Natural killer cell (primary cell): ENCODE data around the gene USP7. TPM values are rescaled to one million over a fixed set of nuclear protein-coding genes. Genes with fewer than 3 reads are reported as not detected.

Experiments
- ATAC-seq, 3 donors: fragments of 150-1000 bp in 2 of 3; fragments of 200-7000 bp in 1 of 3; cut with Tn5 transposase; 1 replicate in 1 of 3; 2 replicates in 2 of 3; pipeline ENCODE4 v1.10.0; 2021; ENCODE audit warnings: mild to moderate bottlenecking in 2 of 3, moderate library complexity in 2 of 3
- DNase-seq, 2 donors: peaks; one replicate each; pipeline versions ENCODE4 v3.0.0 to v3.0.0-alpha.2; 2013 to 2021; ENCODE audit warnings: mixed read lengths in 1 of 2
- H3K27ac ChIP-seq: one replicate; pipeline ENCODE4 v1.5.1; 2013; ENCODE audit warnings: mild to moderate bottlenecking, low read length
- H3K27me3 ChIP-seq: one replicate; pipeline ENCODE4 v1.6.1; 2013; ENCODE audit warnings: low read length; ENCODE audit not compliant: control insufficient read depth, insufficient read depth
- H3K36me3 ChIP-seq: one replicate; pipeline ENCODE4 v1.6.1; 2013; ENCODE audit warnings: low read length; ENCODE audit not compliant: control insufficient read depth, insufficient read depth
- H3K4me1 ChIP-seq: one replicate; pipeline ENCODE4 v1.6.1; 2013; ENCODE audit warnings: low read length; ENCODE audit not compliant: control insufficient read depth, insufficient read depth
- H3K4me3 ChIP-seq: one replicate; pipeline ENCODE4 v1.5.1; 2013; ENCODE audit warnings: low read length
- H3K9me3 ChIP-seq: one replicate; pipeline ENCODE4 v1.6.1; 2013; ENCODE audit warnings: low read length; ENCODE audit not compliant: control insufficient read depth, insufficient read depth
- H3K27ac Mint-ChIP-seq, 2 donors: one replicate each; pipeline ENCODE4 v1.8.0; 2022; ENCODE audit warnings: mild to moderate bottlenecking in 2 of 2, mixed read lengths in 2 of 2, moderate library complexity in 1 of 2
- H3K27me3 Mint-ChIP-seq, 2 donors: one replicate each; pipeline ENCODE4 v1.8.0; 2022; ENCODE audit warnings: low read depth in 2 of 2, mixed read lengths in 2 of 2
- H3K36me3 Mint-ChIP-seq: one replicate; pipeline ENCODE4 v1.8.0; 2022; ENCODE audit warnings: mixed read lengths
- H3K4me1 Mint-ChIP-seq, 2 donors: one replicate each; pipeline ENCODE4 v1.8.0; 2022; ENCODE audit warnings: mixed read lengths in 2 of 2
- H3K4me3 Mint-ChIP-seq: one replicate; pipeline ENCODE4 v1.8.0; 2022; ENCODE audit warnings: mild to moderate bottlenecking, moderate library complexity, mixed read lengths
- H3K9me3 Mint-ChIP-seq, 2 donors: one replicate each; pipeline ENCODE4 v1.8.0; 2022; ENCODE audit warnings: mixed read lengths in 2 of 2
- WGBS: methylation state at CpG from one replicate; pipeline ENCODE4 v1.1.7; 2013; ENCODE audit warnings: missing lambda C conversion rate; ENCODE audit not compliant: insufficient coverage; 5-methylcytosine and 5-hydroxymethylcytosine counted together
- intact Hi-C: fragments of 100-400 bp; cut with micrococcal nuclease; formaldehyde crosslinking; loops from one replicate; pipeline ENCODE4 v1.14.2; 2022
- total RNA-seq, 4 donors: library from RNA; stranded (reverse); fragments of 120-200 nt in 1 of 4; gene quantifications; one replicate each; pipeline versions ENCODE4 v1.2.3 to v1.2.4, GENCODE V29; 2013 to 2022
- TF ChIP-seq, protein P1 (sequence below): fragments of 200-600 bp; IDR thresholded peaks from one replicate; pipeline ENCODE4 v1.8.0; 2022; ENCODE audit warnings: antibody characterized with exemption

The USP7 gene
- total RNA-seq, 3 donors from 2014 or later (not counting 1 experiment from before 2014, with no cell fraction given) = 213 to 268 (median 236) TPM

DNA sequence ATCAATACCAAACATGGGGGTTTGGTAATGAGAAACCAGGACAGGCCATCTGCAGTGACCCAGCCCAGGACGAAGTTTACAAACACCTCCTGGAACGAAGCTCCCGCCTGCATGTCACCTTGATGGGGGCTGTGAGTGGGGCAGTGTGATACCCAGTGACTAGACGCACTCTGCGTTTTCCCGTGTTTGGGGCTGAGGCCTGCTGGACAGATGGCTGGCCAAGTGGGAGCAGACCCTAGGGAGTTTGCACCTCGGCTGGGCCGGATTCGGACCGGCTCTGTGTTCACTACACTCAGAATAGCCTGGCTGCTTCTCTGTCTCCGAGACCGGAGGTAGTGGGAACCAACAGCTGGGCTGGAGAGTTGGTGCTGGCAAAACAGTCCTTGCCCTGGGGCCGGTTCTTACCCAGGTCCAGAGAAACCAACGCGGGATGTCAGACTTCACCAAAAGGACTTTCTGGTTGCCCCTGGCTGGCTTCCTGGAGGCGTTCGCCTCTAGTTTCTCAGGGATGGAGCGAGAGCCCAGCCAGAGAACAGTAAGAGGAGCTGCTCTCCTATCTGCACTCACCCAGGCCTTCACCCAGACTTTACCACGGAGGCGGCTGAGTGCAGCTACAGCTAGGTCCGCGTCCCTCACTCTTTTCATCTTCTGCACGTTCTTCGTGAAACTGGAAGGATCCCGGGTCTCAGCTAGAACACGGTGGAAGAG lies 115.3 kb downstream of the USP7 start:
- ATAC-seq = no peak

DNA sequence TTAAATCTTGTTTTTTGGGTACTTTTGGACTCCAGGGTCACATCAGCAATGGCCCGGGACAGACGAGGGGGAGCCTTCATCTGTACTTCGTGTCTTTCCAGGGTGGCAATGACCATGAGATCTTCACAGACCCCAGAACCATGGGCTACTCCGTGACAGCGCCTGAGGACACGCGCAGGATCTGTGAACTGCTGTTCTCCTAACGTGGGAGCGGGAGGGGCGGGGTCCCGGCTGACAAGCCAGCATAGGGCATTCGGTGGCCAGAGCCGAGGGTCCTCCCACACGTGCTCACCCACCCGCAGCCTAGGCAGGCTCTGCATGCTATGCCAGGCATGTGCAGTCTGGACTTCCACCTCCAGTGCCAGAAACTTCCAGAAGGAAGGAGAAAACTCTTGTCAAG lies 116.1 kb downstream of the USP7 start:
- peaks cover 14% of the 10 kb centered on the region for H3K36me3 ChIP-seq
- no peaks in the 10 kb centered on the region for H3K9me3 ChIP-seq
- DNase-seq = no peak
- H3K27ac ChIP-seq = no peak overlapping the region
- Mint-ChIP-seq H3K9me3 (no peaks in the 10 kb centered on the region), H3K4me1 (peaks cover 31 to 44% of the 10 kb centered on the region in 2 donors), H3K4me3 (no peak overlapping the region), H3K27me3 (no peaks in the 10 kb centered on the region), H3K27ac (no peak overlapping the region), H3K36me3 (no peaks in the 10 kb centered on the region)
- no peaks in the 10 kb centered on the region for H3K27me3 ChIP-seq
- no peak for ATAC-seq
- intact Hi-C loops = no loop called here
- 95% methylated on average over 15 of the region's 15 CpGs for WGBS
- TF ChIP-seq, protein P1, sequence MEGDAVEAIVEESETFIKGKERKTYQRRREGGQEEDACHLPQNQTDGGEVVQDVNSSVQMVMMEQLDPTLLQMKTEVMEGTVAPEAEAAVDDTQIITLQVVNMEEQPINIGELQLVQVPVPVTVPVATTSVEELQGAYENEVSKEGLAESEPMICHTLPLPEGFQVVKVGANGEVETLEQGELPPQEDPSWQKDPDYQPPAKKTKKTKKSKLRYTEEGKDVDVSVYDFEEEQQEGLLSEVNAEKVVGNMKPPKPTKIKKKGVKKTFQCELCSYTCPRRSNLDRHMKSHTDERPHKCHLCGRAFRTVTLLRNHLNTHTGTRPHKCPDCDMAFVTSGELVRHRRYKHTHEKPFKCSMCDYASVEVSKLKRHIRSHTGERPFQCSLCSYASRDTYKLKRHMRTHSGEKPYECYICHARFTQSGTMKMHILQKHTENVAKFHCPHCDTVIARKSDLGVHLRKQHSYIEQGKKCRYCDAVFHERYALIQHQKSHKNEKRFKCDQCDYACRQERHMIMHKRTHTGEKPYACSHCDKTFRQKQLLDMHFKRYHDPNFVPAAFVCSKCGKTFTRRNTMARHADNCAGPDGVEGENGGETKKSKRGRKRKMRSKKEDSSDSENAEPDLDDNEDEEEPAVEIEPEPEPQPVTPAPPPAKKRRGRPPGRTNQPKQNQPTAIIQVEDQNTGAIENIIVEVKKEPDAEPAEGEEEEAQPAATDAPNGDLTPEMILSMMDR = no peak
- no peak overlapping the region for H3K4me3 ChIP-seq
- peaks cover 6% of the 10 kb centered on the region for H3K4me1 ChIP-seq

More for the DNA sequence above, 115.3 kb downstream of the USP7 start:
- H3K27me3 ChIP-seq = no peaks in the 10 kb centered on the region
- no peak for DNase-seq
- peaks cover 6% of the 10 kb centered on the region for H3K4me1 ChIP-seq
- Mint-ChIP-seq H3K36me3 (no peaks in the 10 kb centered on the region), H3K27ac (no peak overlapping the region), H3K27me3 (no peaks in the 10 kb centered on the region), H3K4me3 (no peak overlapping the region), H3K9me3 (no peaks in the 10 kb centered on the region), H3K4me1 (peaks cover 31 to 45% of the 10 kb centered on the region in 2 donors)
- H3K36me3 ChIP-seq = peaks cover 17% of the 10 kb centered on the region
- H3K27ac ChIP-seq = no peak overlapping the region
- no peaks in the 10 kb centered on the region for H3K9me3 ChIP-seq
- intact Hi-C loops = no loop called here
- TF ChIP-seq, protein P1 = no peak
- WGBS = 98% methylated on average over 26 of the region's 26 CpGs
- no peak overlapping the region for H3K4me3 ChIP-seq

DNA sequence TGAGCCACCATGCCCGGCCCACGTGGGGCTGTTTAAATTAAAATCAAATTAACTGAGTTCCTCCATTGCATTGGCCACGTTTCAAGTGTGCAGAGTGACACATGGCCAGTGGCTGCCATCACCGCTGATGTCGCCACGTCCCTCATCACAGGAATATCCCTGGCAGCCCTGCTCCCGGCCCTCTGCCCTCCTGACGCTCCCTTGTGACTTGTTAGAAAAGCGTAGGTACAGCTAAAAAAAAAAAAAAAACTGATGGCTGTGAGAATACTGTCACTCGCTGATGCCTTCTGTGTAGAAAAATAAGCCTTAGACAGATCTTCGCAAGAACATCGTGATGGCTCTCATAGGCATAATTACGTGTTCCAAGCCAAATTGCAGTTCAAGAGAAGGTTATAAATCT lies 116.6 kb downstream of the USP7 start:
- H3K36me3 Mint-ChIP-seq = no peaks in the 10 kb centered on the region
- H3K27me3 ChIP-seq = no peaks in the 10 kb centered on the region
- H3K27ac ChIP-seq = no peak overlapping the region
- H3K4me3 Mint-ChIP-seq = no peak overlapping the region
- WGBS = 94% methylated on average over 13 of the region's 13 CpGs
- intact Hi-C loops = no loop called here
- no peaks in the 10 kb centered on the region for H3K9me3 ChIP-seq
- peaks cover 14% of the 10 kb centered on the region for H3K36me3 ChIP-seq
- no peaks in the 10 kb centered on the region for H3K27me3 Mint-ChIP-seq
- TF ChIP-seq, protein P1 = no peak
- H3K4me1 Mint-ChIP-seq = peaks cover 31 to 47% of the 10 kb centered on the region in 2 donors
- DNase-seq = no peak
- peaks cover 6% of the 10 kb centered on the region for H3K4me1 ChIP-seq
- H3K4me3 ChIP-seq = no peak overlapping the region
- ATAC-seq = no peak
- no peaks in the 10 kb centered on the region for H3K9me3 Mint-ChIP-seq
- H3K27ac Mint-ChIP-seq = no peak overlapping the region
